H1 (cell line): ENCODE measurements around the gene OR51B5.
A peak's percentile ranks its signal among the peaks of the same experiment; 100 is the strongest.
"Not testable (repeated sequence)": the region's sequence is repeated elsewhere in the genome, so short reads cannot be mapped to it uniquely, and the experiment has no call there.

Source experiments
- CTCF ChIP-seq, 3 experiments: IDR thresholded peaks; 1 replicate in 2 of 3; 2 replicates in 1 of 3; pipeline versions ENCODE4 v1.5.1 to v1.6.1; 2011; ENCODE audit warnings: low read length in 3 of 3, mild to moderate bottlenecking in 3 of 3, inconsistent platforms in 2 of 3, low read depth in 1 of 3, moderate library complexity in 1 of 3; ENCODE audit not compliant: insufficient read depth in 1 of 3; ENCODE audit errors: control extremely low read depth in 1 of 3
- EZH2 ChIP-seq: fragments of 200-600 bp; sonication (generic); IDR thresholded peaks from 2 replicates; pipeline ENCODE4 v1.7.1; 2012; ENCODE audit warnings: low read depth, mild to moderate bottlenecking, moderate library complexity, low read length, inconsistent platforms; ENCODE audit not compliant: severe bottlenecking
- GTF2F1 ChIP-seq: IDR thresholded peaks from 2 replicates; pipeline ENCODE4 v1.6.1; 2012; ENCODE audit warnings: low read depth, low read length, improper control_type of control experiment, borderline replicate concordance
- KDM1A ChIP-seq: fragments of 200-600, 300-600 bp; sonication (generic); IDR thresholded peaks from 2 replicates; pipeline ENCODE4 v1.7.1; 2016; ENCODE audit warnings: mild to moderate bottlenecking, low read length, borderline replicate concordance
- POLR2AphosphoS5 ChIP-seq: IDR thresholded peaks from 2 replicates; pipeline ENCODE4 v1.6.1; 2011; ENCODE audit warnings: low read depth, low read length
- RXRA ChIP-seq: IDR thresholded peaks from 2 replicates; pipeline ENCODE4 v1.6.1; 2011; ENCODE audit warnings: low read depth, mild to moderate bottlenecking, low read length, moderate library complexity; ENCODE audit not compliant: insufficient read depth

- not testable (repeated sequence) for TF ChIP-seq KDM1A, GTF2F1, POLR2AphosphoS5, RXRA, EZH2
- TF ChIP-seq CTCF (IDR thresholded peaks at IDR 0.05; ENCODE audit: control extremely low read depth in 1 of 3, insufficient read depth in 1 of 3, low read depth in 1 of 3, low read length in 3 of 3), result peak in 1 of 3 experiments; percentile 0; a peak in 1 of 4 replicates
These were observed 48.9 kb downstream of the OR51B5 start for GRCh38 chr11:5294342-5294995.
